NCI-H128 (cell line): ENCODE measurements around the gene PRM3.

Experiments used
- DNase-seq: peaks from one replicate; lab custom pipeline; 2025; ENCODE audit not compliant: unreplicated experiment; lab: John Stamatoyannopoulos, UW

Gene PRM3

GRCh38 chr16:11225677-11226549 is 47.5 kb downstream of the PRM3 start:
- DNase-seq = no peak

DNA sequence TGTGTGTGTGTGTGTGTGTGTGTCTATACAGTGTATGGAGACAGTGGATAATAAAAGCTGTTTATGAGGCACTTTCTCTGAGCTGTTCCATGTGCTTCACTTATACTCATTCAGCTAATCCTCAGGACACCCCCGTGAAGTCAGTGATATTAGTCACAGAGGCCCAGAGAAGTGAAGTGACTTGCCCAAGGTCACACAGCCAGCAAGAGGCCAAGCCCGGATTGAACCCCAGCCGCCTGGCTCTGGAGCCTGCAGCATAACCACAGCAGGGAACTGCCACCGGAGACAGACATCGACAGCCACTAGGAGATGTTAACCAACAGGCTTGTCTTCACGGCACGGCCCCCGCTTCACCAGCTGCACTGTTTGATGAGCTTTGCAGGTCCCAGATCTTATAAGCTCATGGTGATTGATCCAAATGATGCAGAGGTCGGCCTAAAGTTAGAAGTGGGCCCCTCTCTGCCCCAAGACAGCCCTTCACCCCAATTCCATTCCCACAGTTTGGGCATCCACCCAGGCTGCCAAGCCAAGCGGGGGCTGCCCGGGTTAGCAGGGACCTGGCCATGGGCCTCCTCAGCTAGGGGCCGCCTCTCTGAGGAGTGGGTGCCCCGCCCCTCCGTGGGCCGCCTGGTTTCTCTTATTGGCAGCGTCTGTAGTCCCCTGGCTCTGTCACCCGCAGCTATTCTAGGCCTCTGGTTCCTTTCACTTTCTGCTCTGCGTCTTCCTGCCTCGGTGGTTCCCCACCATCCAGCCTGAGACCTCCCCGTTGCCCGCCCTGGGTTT is 48.3 kb downstream of the PRM3 start:
- DNase-seq = no peak

- no peak for DNase-seq
These were observed 49.1 kb downstream of the PRM3 start for GRCh38 chr16:11224096-11224893.
